Natural killer cell treated with Interleukin-12 subunit alpha and Interleukin-12 subunit beta and Interleukin-15 and Interleukin-18, amount 100 ng/mL, for 72 hours (primary cell): ENCODE measurements around the gene EFNA5. TPM values are rescaled to one million over a fixed set of nuclear protein-coding genes. Genes with fewer than 3 reads are reported as not detected.

Experiments
- ATAC-seq, 2 donors: fragments of 150-1000 bp; cut with Tn5 transposase in 1 of 2; sonication (Bioruptor Pico), chemical (Tn5 transposase) in 1 of 2; 2 replicates each; pipeline ENCODE4 v1.10.0; 2021
- DNase-seq: peaks from one replicate; pipeline ENCODE4 v3.0.0; 2022; ENCODE audit warnings: low spot score
- H3K27ac Mint-ChIP-seq, 2 donors: 1 replicate in 1 of 2; 2 replicates in 1 of 2; pipeline ENCODE4 v1.8.0; 2022; ENCODE audit warnings: mixed read lengths in 2 of 2, mild to moderate bottlenecking in 1 of 2, moderate library complexity in 1 of 2
- H3K27me3 Mint-ChIP-seq, 2 donors: 1 replicate in 1 of 2; 2 replicates in 1 of 2; pipeline ENCODE4 v1.8.0; 2022; ENCODE audit warnings: mixed read lengths in 2 of 2
- H3K36me3 Mint-ChIP-seq: one replicate; pipeline ENCODE4 v1.8.0; 2022; ENCODE audit warnings: mixed read lengths
- H3K4me1 Mint-ChIP-seq, 2 donors: 1 replicate in 1 of 2; 2 replicates in 1 of 2; pipeline ENCODE4 v1.8.0; 2022; ENCODE audit warnings: low read depth in 2 of 2, mixed read lengths in 2 of 2, mild to moderate bottlenecking in 1 of 2
- H3K4me3 Mint-ChIP-seq: one replicate; pipeline ENCODE4 v1.8.0; 2022; ENCODE audit warnings: mixed read lengths
- H3K9me3 Mint-ChIP-seq: 2 replicates; pipeline ENCODE4 v1.8.0; 2022; ENCODE audit warnings: mixed read lengths
- total RNA-seq, 2 donors: library from RNA; stranded (reverse); gene quantifications; one replicate each; pipeline ENCODE4 v1.2.3, GENCODE V29; 2022

The EFNA5 gene
- total RNA-seq, 2 donors from 2014 or later: 1.2 to 2.2 TPM

DNA sequence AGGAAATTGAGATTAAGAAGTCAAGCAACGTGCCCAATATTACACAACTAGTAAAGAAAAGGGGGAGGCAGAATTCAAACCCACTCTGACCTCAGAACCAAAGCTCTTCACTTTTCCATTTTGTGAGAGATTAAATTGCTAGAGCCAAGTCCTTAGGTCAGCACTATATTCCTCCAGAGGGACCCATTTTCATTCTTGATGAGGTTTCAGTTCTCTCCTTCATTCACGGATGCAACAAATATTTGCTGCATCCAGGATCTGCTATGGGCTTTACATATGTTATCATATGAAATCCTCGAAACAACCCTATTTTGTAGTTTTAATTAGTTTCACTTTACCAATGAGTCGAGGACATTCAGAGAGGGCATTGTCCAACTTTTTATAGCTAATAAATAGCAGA is 239.2 kb downstream of the EFNA5 start:
- ATAC-seq: no peak
- Mint-ChIP-seq H3K4me1 (peaks cover 15 to 27% of the 10 kb centered on the region in 2 donors), H3K36me3 (no peaks in the 10 kb centered on the region), H3K4me3 (no peak overlapping the region), H3K9me3 (no peaks in the 10 kb centered on the region), H3K27ac (no peak overlapping the region), H3K27me3 (no peaks in the 10 kb centered on the region)
- DNase-seq: no peak

DNA sequence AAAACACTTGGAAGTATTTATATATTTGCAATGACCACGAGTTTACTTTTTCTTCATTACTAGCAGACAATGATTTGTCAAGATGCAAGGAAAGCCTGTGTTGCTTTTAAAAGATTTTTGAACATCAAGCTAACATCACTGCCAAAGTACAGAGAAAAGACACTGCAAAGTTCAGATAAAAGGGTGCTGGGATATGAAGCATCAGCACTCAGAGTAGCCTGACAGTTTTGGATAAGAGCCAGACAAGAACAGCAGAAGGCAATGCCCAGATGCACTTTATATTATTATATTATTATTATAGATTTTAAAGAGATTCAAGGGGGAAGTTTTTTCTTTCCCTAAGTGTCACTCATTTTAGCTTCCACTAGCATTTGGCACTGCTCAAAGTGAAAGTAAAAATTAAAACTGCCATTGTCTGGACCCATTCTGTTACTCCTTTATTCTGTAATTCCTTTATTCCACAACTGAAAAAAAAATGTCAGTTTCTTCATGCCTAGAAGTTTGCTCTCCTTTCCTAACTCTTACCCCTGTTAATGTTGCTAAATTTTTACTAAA is 240.6 kb downstream of the EFNA5 start:
- ATAC-seq (no peak), DNase-seq (no peak)
- Mint-ChIP-seq H3K36me3 (no peaks in the 10 kb centered on the region), H3K27me3 (no peaks in the 10 kb centered on the region), H3K4me1 (peaks cover 15 to 27% of the 10 kb centered on the region in 2 donors), H3K9me3 (no peaks in the 10 kb centered on the region), H3K4me3 (peak overlapping the region; percentile 62), H3K27ac (peak overlapping the region in 1 of 2 donors; percentile 34)

DNA sequence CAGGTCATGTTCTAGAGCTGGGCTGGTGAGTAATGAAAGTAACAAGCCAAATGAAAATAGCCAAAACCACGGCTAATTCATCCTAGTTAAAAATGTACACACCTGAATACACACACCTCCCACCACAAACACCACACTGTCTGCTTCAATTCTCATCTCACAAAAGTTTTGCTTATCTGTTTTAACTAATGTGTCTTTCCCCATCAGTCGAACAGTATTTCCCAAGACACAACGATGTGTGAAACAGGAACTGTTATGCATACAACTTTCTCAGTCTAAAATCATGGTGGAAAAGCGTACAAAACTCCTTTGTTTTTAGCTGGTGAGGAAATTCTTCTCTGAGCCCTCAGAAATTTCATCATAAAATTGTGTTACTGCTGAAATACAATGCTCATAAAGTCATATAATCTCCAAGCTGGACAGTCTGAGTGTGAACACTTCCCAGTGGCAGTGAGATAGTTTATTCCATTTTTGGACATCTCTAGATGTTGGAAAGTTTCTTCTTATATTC is 242.4 kb downstream of the EFNA5 start:
- peak in 1 of 2 donors; percentile 86 for ATAC-seq
- H3K36me3 Mint-ChIP-seq: no peaks in the 10 kb centered on the region
- no peaks in the 10 kb centered on the region for H3K9me3 Mint-ChIP-seq
- no peak for DNase-seq
- H3K4me1 Mint-ChIP-seq: peaks cover 15 to 23% of the 10 kb centered on the region in 2 donors
- peak overlapping the region in 1 of 2 donors; percentile 68 for H3K27ac Mint-ChIP-seq
- H3K4me3 Mint-ChIP-seq: peak overlapping the region; percentile 19
- no peaks in the 10 kb centered on the region for H3K27me3 Mint-ChIP-seq

DNA sequence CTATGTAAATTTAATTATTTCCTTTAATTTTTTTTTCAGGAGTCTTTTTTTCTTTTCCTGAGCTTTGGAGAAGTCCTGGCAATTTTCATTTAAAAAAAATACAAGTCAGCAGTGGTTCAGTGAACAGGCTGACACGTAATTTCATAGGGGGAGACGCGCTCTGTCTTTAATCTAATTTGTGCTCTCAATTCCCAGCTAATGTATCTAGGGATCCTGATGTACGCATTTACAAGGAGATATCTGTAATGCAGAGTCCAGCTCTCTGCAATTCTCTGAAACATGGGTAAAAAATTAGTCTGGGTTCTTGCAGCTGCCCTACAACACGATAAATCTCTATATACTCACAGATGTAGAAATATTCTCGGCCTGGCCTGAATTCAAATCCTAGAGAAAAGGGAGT is 243.9 kb downstream of the EFNA5 start:
- DNase-seq: no peak
- no peak for ATAC-seq
- Mint-ChIP-seq H3K4me3 (no peak overlapping the region), H3K36me3 (no peaks in the 10 kb centered on the region), H3K9me3 (no peaks in the 10 kb centered on the region), H3K27me3 (no peaks in the 10 kb centered on the region), H3K27ac (no peak overlapping the region), H3K4me1 (peaks cover 21 to 22% of the 10 kb centered on the region in 2 donors)

DNA sequence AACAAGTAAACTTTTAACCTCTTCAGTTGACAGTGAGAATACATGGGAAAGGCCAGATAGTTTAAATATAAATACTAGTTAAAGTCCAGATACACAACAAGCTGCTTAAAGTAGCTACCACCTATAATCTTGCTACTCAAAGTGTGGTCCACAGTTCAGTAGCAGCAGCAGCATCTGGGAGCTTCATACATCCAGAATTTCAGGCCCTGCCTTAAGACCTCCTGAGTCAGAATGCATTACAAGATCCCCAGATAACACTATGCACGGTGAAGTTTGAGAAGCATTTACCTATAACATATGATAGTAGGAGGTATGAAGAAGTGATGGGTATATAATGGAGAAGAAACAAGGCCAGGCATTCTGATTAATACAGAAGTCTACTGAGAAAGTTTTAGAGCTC is 244.5 kb downstream of the EFNA5 start:
- no peak overlapping the region for H3K4me3 Mint-ChIP-seq
- peaks cover 21 to 22% of the 10 kb centered on the region in 2 donors for H3K4me1 Mint-ChIP-seq
- H3K27me3 Mint-ChIP-seq: no peaks in the 10 kb centered on the region
- ATAC-seq (no peak), DNase-seq (no peak)
- H3K9me3 Mint-ChIP-seq: no peaks in the 10 kb centered on the region
- peak overlapping the region in 1 of 2 donors; percentile 27 for H3K27ac Mint-ChIP-seq
- H3K36me3 Mint-ChIP-seq: no peaks in the 10 kb centered on the region

DNA sequence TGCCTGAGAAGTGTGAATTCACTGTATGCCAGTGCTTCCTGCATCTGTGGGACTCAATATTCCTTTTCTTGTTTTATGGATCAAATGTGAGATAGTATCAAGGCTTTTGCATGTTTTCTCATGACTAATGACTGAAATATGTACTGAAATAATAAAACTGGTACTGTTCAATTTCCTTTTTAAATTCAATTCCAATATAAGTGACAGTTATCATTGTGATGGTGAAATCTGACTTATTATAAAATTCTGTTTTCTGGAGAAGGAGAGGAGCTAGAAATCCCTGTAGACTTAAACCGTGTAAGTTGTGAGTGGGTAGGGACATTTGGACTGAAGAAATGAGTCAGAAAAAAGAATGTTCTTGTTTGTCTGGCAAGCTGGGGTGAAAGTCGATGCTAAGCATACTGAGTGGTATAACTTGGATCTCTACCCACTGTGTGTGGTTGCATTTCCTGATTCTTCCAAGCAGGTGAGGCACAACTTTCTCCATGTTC is 245.2 kb downstream of the EFNA5 start:
- Mint-ChIP-seq H3K4me3 (no peak overlapping the region), H3K27me3 (no peaks in the 10 kb centered on the region), H3K27ac (peak overlapping the region in 1 of 2 donors; percentile 27), H3K4me1 (peaks cover 21 to 22% of the 10 kb centered on the region in 2 donors), H3K9me3 (no peaks in the 10 kb centered on the region), H3K36me3 (no peaks in the 10 kb centered on the region)
- ATAC-seq (no peak), DNase-seq (no peak)

DNA sequence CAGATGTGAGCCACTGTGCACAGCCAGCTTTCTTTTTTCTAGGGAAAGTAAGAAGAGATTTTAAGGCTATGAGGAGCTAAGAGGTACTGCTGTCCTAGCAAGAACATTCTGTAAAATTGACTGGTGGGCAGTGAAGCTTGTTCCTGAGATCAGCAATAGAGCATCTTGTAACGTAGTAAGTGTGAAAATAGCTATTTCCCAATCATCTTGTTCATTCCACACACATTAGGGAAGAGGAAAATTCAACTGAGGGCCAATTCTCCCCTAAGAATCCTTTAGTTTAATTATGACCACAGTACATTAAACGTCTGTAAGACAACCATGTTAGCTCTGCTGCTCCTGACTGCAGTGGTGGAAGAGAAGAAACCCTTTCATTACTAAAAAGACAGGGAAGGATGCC is 246.2 kb downstream of the EFNA5 start:
- Mint-ChIP-seq H3K36me3 (no peaks in the 10 kb centered on the region), H3K4me3 (no peak overlapping the region), H3K27ac (no peak overlapping the region), H3K4me1 (peaks cover 17 to 22% of the 10 kb centered on the region in 2 donors), H3K27me3 (no peaks in the 10 kb centered on the region), H3K9me3 (no peaks in the 10 kb centered on the region)
- ATAC-seq: no peak
- DNase-seq: no peak

DNA sequence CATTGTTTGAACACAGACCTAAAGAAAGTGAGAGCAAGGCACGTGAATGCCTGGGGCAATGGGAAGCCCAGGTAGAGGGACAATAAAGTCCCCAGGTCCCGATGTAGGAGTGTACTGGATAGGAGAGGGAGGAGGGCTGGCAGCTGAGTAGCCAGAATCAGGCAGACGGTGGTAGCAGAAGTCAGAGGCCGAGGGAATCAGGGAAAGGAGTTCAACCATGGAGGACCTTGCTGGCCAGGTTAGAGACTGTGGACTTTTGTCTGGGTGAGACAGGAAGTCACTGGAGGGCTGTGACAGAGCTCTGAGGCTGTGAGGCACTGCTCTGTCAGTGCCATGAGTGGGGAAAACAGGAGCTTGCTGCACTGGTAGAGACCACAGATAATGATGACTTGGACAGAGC is 248.2 kb downstream of the EFNA5 start:
- Mint-ChIP-seq H3K9me3 (no peaks in the 10 kb centered on the region), H3K27me3 (no peaks in the 10 kb centered on the region), H3K4me1 (peaks cover 6 to 7% of the 10 kb centered on the region in 2 donors), H3K27ac (peak overlapping the region in 1 of 2 donors; percentile 80), H3K4me3 (no peak overlapping the region), H3K36me3 (no peaks in the 10 kb centered on the region)
- ATAC-seq (no peak), DNase-seq (no peak)

DNA sequence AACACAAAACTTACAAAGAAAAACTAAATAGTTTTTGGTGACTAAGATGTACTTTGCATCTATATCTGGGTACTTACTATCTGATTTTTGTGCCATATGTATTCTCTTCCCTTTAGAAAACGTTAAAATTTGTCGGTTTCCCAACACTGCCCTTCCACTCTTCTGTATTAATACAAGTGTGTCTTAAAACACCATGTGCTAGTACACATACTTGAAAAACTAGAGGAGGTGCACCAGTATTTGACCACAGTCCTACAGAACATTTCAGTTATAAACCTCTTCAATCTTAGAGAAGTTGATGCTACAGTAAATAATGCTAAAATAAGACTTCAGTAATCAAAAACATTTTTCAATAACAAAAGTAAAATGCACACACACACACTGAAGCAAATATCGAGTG is 251.2 kb downstream of the EFNA5 start:
- DNase-seq (no peak), ATAC-seq (no peak)
- Mint-ChIP-seq H3K4me1 (peaks cover 7 to 9% of the 10 kb centered on the region in 2 donors), H3K4me3 (no peak overlapping the region), H3K36me3 (no peaks in the 10 kb centered on the region), H3K27ac (no peak overlapping the region), H3K9me3 (no peaks in the 10 kb centered on the region), H3K27me3 (no peaks in the 10 kb centered on the region)

DNA sequence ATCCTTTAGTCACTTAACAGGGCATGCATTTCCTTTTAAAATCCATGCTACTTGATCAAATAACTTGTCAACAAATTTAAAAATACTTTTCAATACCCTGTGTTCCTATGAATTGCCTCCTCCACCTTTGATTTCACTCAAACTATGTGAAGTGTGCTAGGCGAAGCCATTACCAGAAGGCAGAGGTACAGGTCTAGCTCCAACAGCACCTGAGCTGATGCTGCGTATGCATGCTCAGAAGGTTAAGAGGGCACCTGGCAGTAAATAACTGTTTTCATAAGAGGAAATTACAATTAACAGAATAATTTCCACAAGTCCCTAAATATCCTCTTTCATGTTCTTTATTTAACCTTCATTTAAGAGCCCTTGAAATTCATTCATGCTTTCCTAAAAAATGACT is 251.8 kb downstream of the EFNA5 start:
- ATAC-seq (no peak), DNase-seq (no peak)
- Mint-ChIP-seq H3K9me3 (no peaks in the 10 kb centered on the region), H3K27me3 (no peaks in the 10 kb centered on the region), H3K4me3 (no peak overlapping the region), H3K27ac (no peak overlapping the region), H3K4me1 (peaks cover 7 to 9% of the 10 kb centered on the region in 2 donors), H3K36me3 (no peaks in the 10 kb centered on the region)

DNA sequence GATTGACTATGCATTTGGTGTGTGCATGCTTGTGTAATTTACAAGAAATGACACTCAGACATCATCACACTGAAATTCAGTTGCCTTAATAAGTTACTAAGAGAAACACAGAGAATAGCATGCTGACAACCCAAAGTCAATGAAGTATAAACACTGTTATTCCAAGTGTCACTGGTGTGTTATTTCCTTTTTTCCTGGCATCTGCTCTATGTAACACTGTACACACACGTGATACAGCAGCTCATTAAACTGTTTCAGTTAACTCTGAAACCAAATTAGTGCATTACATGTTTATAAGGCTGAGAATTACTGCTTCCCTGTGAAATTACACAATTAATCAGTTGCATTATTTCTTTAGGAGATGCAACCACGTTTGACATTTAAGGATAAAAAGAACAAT is 252.7 kb downstream of the EFNA5 start:
- Mint-ChIP-seq H3K4me1 (peaks cover 7 to 9% of the 10 kb centered on the region in 2 donors), H3K4me3 (no peak overlapping the region), H3K36me3 (no peaks in the 10 kb centered on the region), H3K9me3 (no peaks in the 10 kb centered on the region), H3K27me3 (no peaks in the 10 kb centered on the region), H3K27ac (no peak overlapping the region)
- ATAC-seq (no peak), DNase-seq (no peak)

DNA sequence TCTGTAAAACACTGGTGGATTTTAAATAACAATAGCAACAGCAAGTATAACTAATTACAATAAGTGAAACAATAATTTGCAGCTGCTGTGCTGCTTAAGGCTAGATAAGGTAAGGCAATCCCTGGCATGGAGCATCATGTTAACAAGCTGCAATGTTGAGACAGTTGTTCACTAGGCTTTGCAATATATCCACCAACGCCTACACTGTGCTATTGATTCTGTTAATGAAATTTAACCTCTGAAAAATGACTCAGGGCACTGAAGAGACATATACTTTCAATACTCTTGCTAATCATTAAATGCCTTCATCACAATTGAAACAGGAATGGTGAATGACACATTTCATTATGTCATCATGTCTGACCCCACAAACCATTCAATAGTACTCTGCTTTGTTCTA is 255.0 kb downstream of the EFNA5 start:
- ATAC-seq (no peak), DNase-seq (no peak)
- no peaks in the 10 kb centered on the region for H3K9me3 Mint-ChIP-seq
- H3K27me3 Mint-ChIP-seq: no peaks in the 10 kb centered on the region
- H3K36me3 Mint-ChIP-seq: no peaks in the 10 kb centered on the region
- H3K4me1 Mint-ChIP-seq: peaks cover 0 to 7% of the 10 kb centered on the region in 2 donors
- H3K27ac Mint-ChIP-seq: no peak overlapping the region
- H3K4me3 Mint-ChIP-seq: no peak overlapping the region

DNA sequence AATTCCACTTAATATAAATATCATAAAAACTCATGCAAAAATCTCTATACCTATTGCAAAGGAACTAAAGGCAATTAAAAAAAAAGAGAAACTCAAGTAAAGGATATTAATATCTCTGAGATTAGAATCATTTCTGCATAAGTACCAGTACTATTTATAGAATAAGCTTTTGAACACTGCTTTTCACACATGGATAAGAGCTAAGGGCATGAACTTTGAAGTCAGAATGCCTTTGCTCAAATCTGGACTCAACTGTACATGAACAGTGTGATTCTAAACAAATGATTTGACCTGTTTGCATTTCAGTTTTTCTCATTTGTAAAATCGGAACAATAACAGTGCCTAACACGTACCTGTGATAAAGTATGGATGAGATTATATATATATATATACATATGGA is 255.9 kb downstream of the EFNA5 start:
- H3K4me1 Mint-ChIP-seq: peaks cover 0 to 7% of the 10 kb centered on the region in 2 donors
- H3K36me3 Mint-ChIP-seq: no peaks in the 10 kb centered on the region
- no peaks in the 10 kb centered on the region for H3K9me3 Mint-ChIP-seq
- DNase-seq: no peak
- H3K4me3 Mint-ChIP-seq: no peak overlapping the region
- H3K27ac Mint-ChIP-seq: no peak overlapping the region
- ATAC-seq: no peak
- no peaks in the 10 kb centered on the region for H3K27me3 Mint-ChIP-seq

DNA sequence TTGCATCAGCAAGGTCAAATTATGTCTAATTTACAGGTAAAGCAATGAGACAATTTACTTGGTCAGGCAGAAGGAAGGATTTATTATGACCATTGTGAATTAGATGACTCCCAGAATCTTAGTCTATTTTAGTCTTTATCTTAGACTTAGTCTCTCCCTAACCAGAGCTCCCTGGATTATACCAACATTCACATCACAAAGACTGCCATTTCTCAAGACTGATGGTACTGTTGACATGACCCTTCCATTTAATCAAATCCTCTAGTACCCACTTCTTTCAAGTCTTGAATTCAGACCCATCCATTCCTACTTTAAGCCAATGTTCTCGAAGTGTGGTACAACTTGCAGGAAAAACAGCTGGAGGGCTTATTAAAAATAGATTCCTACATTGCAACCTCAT is 257.0 kb downstream of the EFNA5 start:
- Mint-ChIP-seq H3K36me3 (no peaks in the 10 kb centered on the region), H3K27ac (no peak overlapping the region), H3K27me3 (no peaks in the 10 kb centered on the region), H3K4me3 (no peak overlapping the region), H3K4me1 (peaks cover 0 to 7% of the 10 kb centered on the region in 2 donors), H3K9me3 (no peaks in the 10 kb centered on the region)
- ATAC-seq: no peak
- no peak for DNase-seq

DNA sequence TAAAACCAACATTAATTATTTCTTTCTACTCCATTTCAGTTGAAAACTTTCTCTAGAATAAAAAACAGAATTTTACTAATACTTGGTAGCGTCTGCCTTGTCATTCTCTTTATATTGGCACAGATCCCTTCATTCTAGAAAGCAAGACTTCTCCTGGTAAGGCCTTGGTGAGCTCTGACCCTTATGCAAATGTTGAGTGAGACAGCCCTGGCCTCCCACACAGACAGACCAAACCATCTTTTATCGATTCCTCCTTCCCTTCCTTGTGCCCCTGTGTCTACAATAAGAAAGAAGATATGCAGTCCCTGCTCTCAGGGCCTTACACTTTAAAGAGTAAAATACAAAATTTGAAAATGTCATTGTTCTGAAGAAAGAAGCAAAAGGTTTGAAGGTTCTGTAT is 262.2 kb downstream of the EFNA5 start:
- H3K27ac Mint-ChIP-seq: no peak overlapping the region
- DNase-seq (no peak), ATAC-seq (no peak)
- no peaks in the 10 kb centered on the region for H3K27me3 Mint-ChIP-seq
- no peaks in the 10 kb centered on the region for H3K9me3 Mint-ChIP-seq
- H3K4me1 Mint-ChIP-seq: peaks cover 0 to 4% of the 10 kb centered on the region in 2 donors
- no peak overlapping the region for H3K4me3 Mint-ChIP-seq
- H3K36me3 Mint-ChIP-seq: no peaks in the 10 kb centered on the region
